GM23338 (cell line): Measurements from ENCODE around the gene UBE2G1.

Experiments used
- CREB1 ChIP-seq: fragments of 250-450 bp; sonication (Bioruptor Pico); IDR thresholded peaks from 2 replicates; pipeline ENCODE4 v1.5.0; 2020; ENCODE audit warnings: low read depth, mild to moderate bottlenecking, moderate library complexity
- CTCF ChIP-seq, 2 experiments: fragments of 200-600 bp in 1 of 2; sonication (generic) in 1 of 2; conservative IDR thresholded peaks; 2 replicates each; pipeline versions ENCODE4 v1.5.1 to v1.6.1; 2016 to 2017; ENCODE audit warnings: antibody characterized with exemption in 2 of 2, low read depth in 2 of 2, mild to moderate bottlenecking in 2 of 2, moderate library complexity in 1 of 2
- ETS1 ChIP-seq: IDR thresholded peaks from 2 replicates; pipeline ENCODE4 v1.6.1; 2016; ENCODE audit warnings: antibody characterized with exemption
- EZH2 ChIP-seq: fragments of 200-600 bp; sonication (generic); IDR thresholded peaks from one replicate; pipeline ENCODE4 v1.8.0; 2017; ENCODE audit warnings: antibody characterized with exemption, mild to moderate bottlenecking, low read depth; ENCODE audit not compliant: unreplicated experiment
- EZH2phosphoT487 ChIP-seq: fragments of 200-600 bp; sonication (generic); IDR thresholded peaks from one replicate; pipeline ENCODE4 v1.8.1; 2018; ENCODE audit warnings: antibody characterized with exemption; ENCODE audit not compliant: unreplicated experiment
- POLR2AphosphoS5 ChIP-seq: IDR thresholded peaks from 2 replicates; pipeline ENCODE4 v1.6.1; 2016; ENCODE audit warnings: antibody characterized with exemption, low read depth
- REST ChIP-seq: IDR thresholded peaks from one replicate; pipeline ENCODE4 v1.6.1; 2018; ENCODE audit warnings: antibody characterized with exemption; ENCODE audit not compliant: unreplicated experiment
- ZNF114 ChIP-seq: fragments of 250-450 bp; sonication (Bioruptor Pico); IDR thresholded peaks from 2 replicates; pipeline ENCODE4 v1.5.0; 2020; ENCODE audit warnings: mild to moderate bottlenecking, moderate library complexity
- ZNF331 ChIP-seq: fragments of 250-450 bp; sonication (Bioruptor Pico); IDR thresholded peaks from 2 replicates; pipeline ENCODE4 v1.5.0; 2020; ENCODE audit warnings: low read depth, mild to moderate bottlenecking, moderate library complexity
- ZNF462 ChIP-seq: fragments of 250-450 bp; sonication (Bioruptor Pico); IDR thresholded peaks from 2 replicates; pipeline ENCODE4 v1.5.0; 2020; ENCODE audit warnings: mild to moderate bottlenecking, moderate library complexity

GRCh38 chr17:4381690-4382671, 15.5 kb upstream of the UBE2G1 start:
- TF ChIP-seq EZH2 = no peak
- no peak for TF ChIP-seq CTCF (conservative IDR thresholded peaks at IDR 0.05; ENCODE audit: low read depth in 2 of 2)
- TF ChIP-seq POLR2AphosphoS5 = no peak
- no peak for TF ChIP-seq CREB1
- TF ChIP-seq REST = no peak
- no peak for TF ChIP-seq ZNF462 (CRISPR knock-in tag)
- TF ChIP-seq ETS1 = no peak
- no peak for TF ChIP-seq EZH2phosphoT487
- no peak for TF ChIP-seq ZNF114
- no peak for TF ChIP-seq ZNF331 (CRISPR knock-in tag)
